PC-9 (cell line): Measurements from ENCODE around the gene NFIA. TPM values are rescaled to one million over a fixed set of nuclear protein-coding genes. Genes with fewer than 3 reads are reported as not detected.

ENCODE experiments used
- BruUV-seq: library from RNA; stranded (reverse); fragments of 400-500 nt; replicated peaks from 2 replicates; lab custom pipeline; 2021; lab: Mats Ljungman, UMichigan
- CTCF ChIA-PET: fragments of 300-600 bp; sonication (Branson Sonifier 250); formaldehyde crosslinking; loops from one replicate; lab custom pipeline; 2022; ENCODE audit warnings: antibody characterized with exemption; lab: Charles Lee
- POLR2A ChIA-PET: fragments of 300-600 bp; sonication (Branson Sonifier 250); formaldehyde crosslinking; loops from one replicate; lab custom pipeline; 2022; ENCODE audit warnings: antibody characterized with exemption; ENCODE audit not compliant: unreplicated experiment; lab: Charles Lee
- DNase-seq, 2 experiments: peaks; one replicate each; pipeline versions ENCODE4 v3.0.0 to v3.0.0-alpha.2; 2015 to 2022; ENCODE audit warnings: mixed read lengths in 1 of 2
- H2AFZ ChIP-seq: fragments of 200-600 bp; sonication (generic); 2 replicates; pipeline ENCODE4 v1.8.1; 2017; ENCODE audit warnings: antibody characterized with exemption
- H3F3A ChIP-seq: fragments of 200-600 bp; sonication (generic); 2 replicates; pipeline ENCODE4 v1.8.1; 2017; ENCODE audit warnings: antibody characterized with exemption, mild to moderate bottlenecking, low read depth; ENCODE audit not compliant: insufficient read depth
- H3K27ac ChIP-seq: fragments of 200-600 bp; sonication (generic); 2 replicates; pipeline ENCODE4 v1.6.1; 2016; ENCODE audit warnings: mixed run types
- H3K27me3 ChIP-seq: fragments of 200-600 bp; sonication (generic); 2 replicates; pipeline ENCODE4 v1.6.1; 2016; ENCODE audit warnings: low read depth, mixed run types; ENCODE audit not compliant: insufficient read depth
- H3K36me3 ChIP-seq: fragments of 200-600 bp; sonication (generic); 2 replicates; pipeline ENCODE4 v1.6.1; 2016; ENCODE audit warnings: low read depth, mixed run types
- H3K4me1 ChIP-seq: fragments of 200-600 bp; sonication (generic); replicated peaks from 2 replicates; pipeline ENCODE4 v1.6.1; 2016; ENCODE audit warnings: mixed run types; ENCODE audit not compliant: insufficient read depth
- H3K4me2 ChIP-seq: fragments of 200-600 bp; sonication (generic); 2 replicates; pipeline ENCODE4 v1.6.1; 2017; ENCODE audit warnings: mixed run types
- H3K4me3 ChIP-seq: fragments of 200-600 bp; sonication (generic); 2 replicates; pipeline ENCODE4 v1.6.1; 2016; ENCODE audit warnings: mixed run types
- H3K79me2 ChIP-seq: fragments of 200-600 bp; sonication (generic); 2 replicates; pipeline ENCODE4 v1.6.1; 2017; ENCODE audit warnings: low read depth, mixed run types
- H3K9me2 ChIP-seq: fragments of 200-600 bp; sonication (generic); 2 replicates; pipeline ENCODE4 v1.8.1; 2017; ENCODE audit warnings: mild to moderate bottlenecking; ENCODE audit not compliant: insufficient read depth
- H3K9me3 ChIP-seq: fragments of 200-600 bp; sonication (generic); 2 replicates; pipeline ENCODE4 v1.8.1; 2016; ENCODE audit warnings: low read depth; ENCODE audit not compliant: insufficient read depth
- H4K20me1 ChIP-seq: fragments of 200-600 bp; sonication (generic); 2 replicates; pipeline ENCODE4 v1.8.1; 2017; ENCODE audit not compliant: insufficient read depth
- CTCF ChIP-seq: fragments of 200-600 bp; sonication (generic); conservative IDR thresholded peaks from 2 replicates; pipeline ENCODE4 v1.6.1; 2017; ENCODE audit warnings: mixed run types, antibody characterized with exemption, mild to moderate bottlenecking, moderate library complexity
- EZH2 ChIP-seq: fragments of 200-600 bp; sonication (generic); IDR thresholded peaks from 2 replicates; pipeline ENCODE4 v1.8.0; 2017; ENCODE audit warnings: antibody characterized with exemption, low read depth
- intact Hi-C: fragments of 100-400 bp; cut with micrococcal nuclease; formaldehyde crosslinking; loops from one replicate; pipeline ENCODE4 v1.10.0; 2022; ENCODE audit not compliant: unreplicated experiment
- total RNA-seq: library from RNA; stranded (reverse); gene quantifications from 2 replicates; pipeline ENCODE4 v1.2.3, GENCODE V29; 2021

Gene NFIA
- total RNA-seq, 1 experiment from 2014 or later = 26.7 TPM

GRCh38 chr1:61284248-61284854, 202.0 kb downstream of the NFIA start:
- no peak for DNase-seq
- intact Hi-C loops = no loop called here
- POLR2A ChIA-PET = interaction anchor here (0.6 kb wide), 1 partner anchor 207 kb away, joined by 4 read pairs; no protein-coding TSS in a partner anchor
- CTCF ChIA-PET = interaction anchor here (0.6 to 1.6 kb wide), 5 partner anchors 13 to 234 kb away, joined by 3 to 7 read pairs (median 3); no protein-coding TSS in a partner anchor
- Histone ChIP-seq H3F3A (peaks cover 24% of the 10 kb centered on the region; the same call in 1 of the 2 replicates), H3K9me3 (no peaks in the 10 kb centered on the region), H2AFZ (no peak overlapping the region), H3K27ac (no peak overlapping the region), H3K9me2 (no peaks in the 10 kb centered on the region), H3K4me3 (no peak overlapping the region), H4K20me1 (no peaks in the 10 kb centered on the region), H3K36me3 (no peaks in the 10 kb centered on the region), H3K4me2 (no peak overlapping the region; the same call in 1 of the 2 replicates), H3K27me3 (no peaks in the 10 kb centered on the region), H3K79me2 (peaks cover 8% of the 10 kb centered on the region; the same call in 1 of the 2 replicates), H3K4me1 (peaks cover 42% of the 10 kb centered on the region)
- TF ChIP-seq EZH2 = no peak
- no peak for TF ChIP-seq CTCF
- no TSS peak for BruUV-seq

- Histone ChIP-seq H3K9me3 (no peaks in the 10 kb centered on the region), H4K20me1 (no peaks in the 10 kb centered on the region), H3K4me1 (peaks cover 42% of the 10 kb centered on the region), H3K36me3 (no peaks in the 10 kb centered on the region), H3K27me3 (no peaks in the 10 kb centered on the region), H3K4me2 (peak overlapping the region; percentile 50; the same call in 1 of the 2 replicates), H2AFZ (no peak overlapping the region), H3K27ac (peak overlapping the region; percentile 77; the same call in 1 of the 2 replicates), H3K79me2 (peaks cover 8% of the 10 kb centered on the region; the same call in 1 of the 2 replicates), H3K4me3 (no peak overlapping the region), H3K9me2 (no peaks in the 10 kb centered on the region), H3F3A (peaks cover 24% of the 10 kb centered on the region; the same call in 1 of the 2 replicates)
- intact Hi-C loops = loop anchor here (1.0 to 5.0 kb wide), 6 partner anchors 37 to 302 kb away; no protein-coding TSS in a partner anchor
- ChIA-PET POLR2A (interaction anchor here (0.6 to 0.7 kb wide), 3 partner anchors 21 to 208 kb away, joined by 4 to 12 read pairs (median 5); partner anchors contain the start of gene NFIA), CTCF (interaction anchor here (0.5 to 1.6 kb wide), 4 partner anchors 14 to 459 kb away, joined by 3 to 10 read pairs (median 7); no protein-coding TSS in a partner anchor)
- TF ChIP-seq EZH2 = no peak
- TF ChIP-seq CTCF = no peak
- no TSS peak for BruUV-seq
- DNase-seq = no peak
These were observed 202.6 kb downstream of the NFIA start for GRCh38 chr1:61284936-61285335.

- Histone ChIP-seq H3K4me2 (peak overlapping the region; percentile 50), H4K20me1 (no peaks in the 10 kb centered on the region), H3K9me3 (no peaks in the 10 kb centered on the region), H3K4me1 (peaks cover 42% of the 10 kb centered on the region), H3K79me2 (peaks cover 8% of the 10 kb centered on the region; the same call in 1 of the 2 replicates), H3K4me3 (no peak overlapping the region), H3K27me3 (no peaks in the 10 kb centered on the region), H3K36me3 (no peaks in the 10 kb centered on the region), H3F3A (peaks cover 24% of the 10 kb centered on the region; the same call in 1 of the 2 replicates), H3K27ac (peak overlapping the region; percentile 77), H2AFZ (no peak overlapping the region), H3K9me2 (no peaks in the 10 kb centered on the region)
- no TSS peak for BruUV-seq
- ChIA-PET POLR2A (interaction anchor here (0.6 to 0.7 kb wide), 4 partner anchors 22 to 208 kb away, joined by 4 to 12 read pairs (median 5); partner anchors contain the start of gene NFIA), CTCF (interaction anchor here (0.5 to 1.6 kb wide), 5 partner anchors 14 to 459 kb away, joined by 3 to 11 read pairs (median 9); no protein-coding TSS in a partner anchor)
- TF ChIP-seq CTCF = no peak
- TF ChIP-seq EZH2 = no peak
- peak; percentile 23 to 75 for DNase-seq
- intact Hi-C loops = loop anchor here (1.0 to 5.0 kb wide), 6 partner anchors 37 to 302 kb away; no protein-coding TSS in a partner anchor
These were observed 203.1 kb downstream of the NFIA start for GRCh38 chr1:61285371-61285885.
